HG02623 (cell line): ENCODE data around the gene RDH8.
"Not testable (repeated sequence)": the region's sequence is repeated elsewhere in the genome, so short reads cannot be mapped to it uniquely, and the experiment has no call there.

ENCODE experiments used
- ATAC-seq: cut with Tn5 transposase; IDR thresholded peaks from one replicate; pipeline ENCODE4 v1.9.1; 2021; ENCODE audit warnings: moderate library complexity; ENCODE audit not compliant: unreplicated experiment

RDH8 gene

GRCh38 chr19:10005632-10006334 is 7.5 kb upstream of the RDH8 start:
- ATAC-seq = no peak

- no peak for ATAC-seq
Observed at GRCh38 chr19:10006335-10006708, 7.0 kb upstream of the RDH8 start.

- no peak for ATAC-seq
Observed at GRCh38 chr19:10006752-10007323, 6.4 kb upstream of the RDH8 start.

- no peak for ATAC-seq
Observed at GRCh38 chr19:10007371-10008183, 5.7 kb upstream of the RDH8 start.

GRCh38 chr19:10008184-10008765 is 5.0 kb upstream of the RDH8 start:
- ATAC-seq = no peak

- no peak for ATAC-seq
Observed at GRCh38 chr19:10009714-10010224, 3.5 kb upstream of the RDH8 start.

GRCh38 chr19:10010247-10010691 is 3.0 kb upstream of the RDH8 start, which contains the start of gene COL5A3:
COL5A3 (minus strand) TSS chr19:10010504; CDS start chr19:10010385, 119 bp downstream.
- no peak for ATAC-seq

- ATAC-seq = no peak
Observed at GRCh38 chr19:10010939-10011338, 2.3 kb upstream of the RDH8 start.

- no peak for ATAC-seq
Observed at GRCh38 chr19:10011974-10012373, 1.3 kb upstream of the RDH8 start.

GRCh38 chr19:10013834-10014618 is 743 bp downstream of the RDH8 start:
- no peak for ATAC-seq

GRCh38 chr19:10018263-10018662 is 5.0 kb downstream of the RDH8 start:
- no peak for ATAC-seq

GRCh38 chr19:10018786-10019185 is 5.5 kb downstream of the RDH8 start:
- no peak for ATAC-seq

GRCh38 chr19:10019246-10019645 is 6.0 kb downstream of the RDH8 start:
- no peak for ATAC-seq

- no peak for ATAC-seq
Observed at GRCh38 chr19:10020851-10021250, 7.6 kb downstream of the RDH8 start.

- no peak for ATAC-seq
Observed at GRCh38 chr19:10021446-10021845, 8.2 kb downstream of the RDH8 start.

GRCh38 chr19:10021863-10022262 is 8.6 kb downstream of the RDH8 start:
- no peak for ATAC-seq

GRCh38 chr19:10023096-10023495 is 9.8 kb downstream of the RDH8 start:
- ATAC-seq = not testable (repeated sequence)

GRCh38 chr19:10026744-10027143 is 13.5 kb downstream of the RDH8 start:
- ATAC-seq = no peak

GRCh38 chr19:10027158-10027997 is 14.1 kb downstream of the RDH8 start:
- no peak for ATAC-seq

GRCh38 chr19:10033614-10034013 is 20.3 kb downstream of the RDH8 start:
- no peak for ATAC-seq
